Measurements from ENCODE around the gene BTBD7.
A peak's percentile ranks its signal among the peaks of the same experiment; 100 is the strongest.

Gene BTBD7

DNA sequence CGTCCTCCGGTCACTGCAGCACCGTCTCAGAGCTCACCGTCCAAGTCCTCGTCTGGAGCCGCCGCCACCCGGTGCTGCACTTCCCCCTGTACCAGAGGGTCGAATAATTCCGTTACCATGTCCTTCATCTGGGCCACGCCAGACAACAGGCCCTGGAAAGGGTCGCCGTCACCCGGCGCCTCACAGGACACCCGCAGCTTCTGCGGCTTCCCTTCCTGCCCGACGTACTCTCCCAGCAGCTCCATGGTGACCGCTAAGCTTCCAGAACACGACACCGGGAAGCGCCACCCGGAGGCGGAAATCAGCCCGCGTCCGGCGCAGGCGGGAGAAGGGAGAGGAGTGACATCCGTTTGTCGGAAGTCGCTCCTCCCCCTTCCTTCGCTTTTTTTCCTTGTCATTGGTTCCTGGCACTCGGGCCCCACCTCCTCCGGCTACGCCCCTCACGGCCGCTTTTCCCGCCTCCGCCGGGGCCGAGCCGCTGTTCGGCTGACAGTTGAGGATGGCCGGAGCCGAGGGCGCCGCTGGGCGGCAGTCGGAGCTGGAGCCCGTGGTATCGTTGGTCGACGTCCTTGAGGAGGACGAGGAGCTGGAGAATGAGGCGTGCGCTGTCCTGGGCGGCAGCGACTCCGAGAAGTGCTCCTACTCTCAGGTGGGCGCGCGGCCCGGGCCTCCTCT lies 125.9 kb downstream of the BTBD7 start, which contains the start of the genes GON7 and UBR7:
Gene GON7, minus strand, starts transcription at position 273 of the 675 bp plus-strand sequence. Its CDS starts 28 bp downstream, at position 245.
Gene UBR7, plus strand, starts transcription at position 464 of the 675 bp plus-strand sequence. Its CDS starts 36 bp downstream, at position 500.
- peak within 1 kb of the TSS; percentile 91 to 95 for H3K4me3 ChIP-seq (replicated peaks in 1 of 2; ENCODE audit: low read depth in 2 of 2, low read length in 2 of 2)
- no peak for TF ChIP-seq CTCF (IDR thresholded peaks at IDR 0.05; ENCODE audit: low read depth, low read length)
- peak; percentile 97 for DNase-seq (ENCODE audit: low read depth in 2 of 2)

- no peak for DNase-seq (ENCODE audit: low read depth in 2 of 2)
- H3K4me3 ChIP-seq (replicated peaks in 1 of 2; ENCODE audit: low read depth in 2 of 2, low read length in 2 of 2), result no peak overlapping the region
- TF ChIP-seq CTCF (IDR thresholded peaks at IDR 0.05; ENCODE audit: low read depth, low read length), result no peak
Observed at GRCh38 chr14:93201155-93201704, 131.6 kb downstream of the BTBD7 start.

- H3K4me3 ChIP-seq (replicated peaks in 1 of 2; ENCODE audit: low read depth in 2 of 2, low read length in 2 of 2), result no peak overlapping the region
- no peak for TF ChIP-seq CTCF (IDR thresholded peaks at IDR 0.05; ENCODE audit: low read depth, low read length)
- DNase-seq (ENCODE audit: low read depth in 2 of 2), result no peak
Observed at GRCh38 chr14:93200553-93200952, 132.3 kb downstream of the BTBD7 start.

DNA sequence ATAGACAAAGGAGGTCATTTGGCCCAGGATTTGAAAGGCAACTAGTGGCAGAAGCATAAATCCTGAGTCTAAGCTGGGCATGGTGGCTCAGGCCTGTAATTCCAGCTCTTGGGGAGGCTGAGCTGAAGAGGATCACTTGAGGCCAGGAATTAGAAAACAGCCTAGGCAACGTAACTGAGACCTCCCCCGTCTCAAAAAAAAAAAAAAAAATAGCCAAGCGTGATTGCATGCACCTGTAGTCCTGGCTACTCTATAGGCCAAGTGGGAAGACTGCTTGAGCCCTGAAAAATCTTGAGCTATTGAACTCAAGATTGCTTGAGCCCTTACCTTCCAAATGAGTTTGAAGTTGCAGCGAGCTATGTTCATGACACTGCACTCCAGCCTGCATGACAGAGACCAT lies 133.8 kb downstream of the BTBD7 start:
- DNase-seq (ENCODE audit: low read depth in 2 of 2), result no peak
- H3K4me3 ChIP-seq (replicated peaks in 1 of 2; ENCODE audit: low read depth in 2 of 2, low read length in 2 of 2), result no peak overlapping the region
- no peak for TF ChIP-seq CTCF (IDR thresholded peaks at IDR 0.05; ENCODE audit: low read depth, low read length)

DNA sequence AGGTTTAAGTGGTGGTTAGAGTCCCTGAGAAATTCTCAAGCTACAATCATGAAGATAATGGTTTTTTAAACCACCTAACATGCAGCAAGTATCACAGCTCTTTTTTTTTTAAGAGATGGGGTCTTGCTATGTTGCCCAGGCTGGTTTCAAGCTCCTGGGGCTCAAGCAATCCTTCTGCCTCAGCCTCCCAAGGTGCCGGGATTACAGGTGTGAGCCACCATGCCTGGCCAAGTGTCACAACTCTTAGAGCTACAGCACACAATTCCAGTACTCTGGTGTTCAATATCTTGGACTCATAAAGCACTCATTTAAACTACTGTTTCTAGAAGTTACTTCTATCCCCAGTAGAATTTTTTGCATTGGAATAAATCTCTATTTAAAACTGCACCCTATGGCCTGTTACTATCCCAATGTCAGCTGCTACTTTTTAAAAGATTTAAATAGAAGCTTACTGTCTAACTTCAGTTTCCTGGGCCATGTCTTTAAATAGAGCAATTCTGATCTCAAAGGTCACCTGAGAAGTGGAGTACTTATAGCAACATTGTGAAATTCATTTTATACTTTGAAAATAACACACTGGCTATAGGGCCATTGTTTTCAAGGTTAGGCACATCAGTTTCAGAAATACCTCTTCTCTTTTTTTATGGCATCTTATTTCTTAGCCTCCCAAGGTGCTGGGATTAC lies 137.4 kb downstream of the BTBD7 start:
- no peak for TF ChIP-seq CTCF (IDR thresholded peaks at IDR 0.05; ENCODE audit: low read depth, low read length)
- DNase-seq (ENCODE audit: low read depth in 2 of 2), result no peak
- no peak overlapping the region for H3K4me3 ChIP-seq (replicated peaks in 1 of 2; ENCODE audit: low read depth in 2 of 2, low read length in 2 of 2)

All from cardiac fibroblast (primary cell).